Endothelial cell of coronary artery (primary cell): Measurements from ENCODE around the gene TENT5C. TPM values are rescaled to one million over a fixed set of nuclear protein-coding genes. Genes with fewer than 3 reads are reported as not detected.

Experiments used
- total RNA-seq: library from RNA; depleted of rRNA; stranded (reverse); fragments of >200 nt; gene quantifications from 2 replicates; pipeline ENCODE4 v1.2.3, GENCODE V29; 2014

TENT5C gene
- 0.09 and 0.19 TPM in 2 replicates for total RNA-seq

DNA sequence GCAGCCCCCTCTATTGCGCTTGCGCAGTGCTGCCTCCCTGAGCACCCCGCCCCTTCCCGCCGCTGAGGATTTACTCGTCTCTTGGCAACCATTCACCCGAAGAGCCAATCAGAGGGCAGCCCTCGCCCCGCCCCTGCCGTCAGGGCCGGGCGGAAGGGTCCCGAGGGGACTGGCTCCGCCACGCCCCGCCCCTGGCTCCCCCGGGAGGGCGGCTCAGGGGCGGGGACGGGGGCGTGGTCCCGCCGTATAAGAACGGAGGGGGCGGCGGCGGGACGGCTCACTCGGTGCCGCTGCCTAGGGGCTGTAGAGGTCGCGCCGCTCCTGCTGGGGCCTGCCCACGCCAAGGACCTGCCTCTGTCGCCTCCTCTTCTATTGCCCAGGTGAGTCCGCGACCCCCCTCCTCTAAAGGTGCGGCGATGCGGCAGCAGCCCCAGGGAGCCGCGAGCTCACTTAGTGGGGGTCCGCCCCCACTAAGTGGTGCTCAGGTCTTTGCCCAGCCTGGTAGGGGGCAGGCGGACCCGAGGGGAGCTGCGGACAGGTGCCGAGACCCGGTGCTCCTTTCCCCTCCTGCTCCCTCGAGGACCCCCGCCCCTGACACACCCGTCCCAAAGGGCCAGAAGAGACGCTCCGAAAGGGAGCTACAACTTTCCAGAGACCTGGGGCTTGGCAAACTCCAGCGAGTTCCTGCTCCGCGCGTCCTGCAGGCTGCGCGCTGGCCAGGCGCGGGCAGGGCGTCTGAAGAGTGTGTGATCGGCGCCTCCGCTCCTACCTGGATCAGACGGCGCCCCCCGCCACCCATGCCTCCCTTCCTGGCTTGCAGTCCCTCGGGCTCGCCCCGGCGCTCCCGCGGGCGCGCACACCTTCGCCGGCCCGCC is at the start of gene TENT5C:
Gene TENT5C, plus strand, starts transcription at position 275 of the 875 bp plus-strand sequence. CDS start 16,821 bp downstream, outside the sequence.

Other genes with a start within 250 kb of the TENT5C start
- 40.9 and 44.0 TPM in 2 replicates for gene MAN1A2, start 238.6 kb upstream of the TENT5C start, total RNA-seq